ENCODE data around the gene DKC1.

DNA sequence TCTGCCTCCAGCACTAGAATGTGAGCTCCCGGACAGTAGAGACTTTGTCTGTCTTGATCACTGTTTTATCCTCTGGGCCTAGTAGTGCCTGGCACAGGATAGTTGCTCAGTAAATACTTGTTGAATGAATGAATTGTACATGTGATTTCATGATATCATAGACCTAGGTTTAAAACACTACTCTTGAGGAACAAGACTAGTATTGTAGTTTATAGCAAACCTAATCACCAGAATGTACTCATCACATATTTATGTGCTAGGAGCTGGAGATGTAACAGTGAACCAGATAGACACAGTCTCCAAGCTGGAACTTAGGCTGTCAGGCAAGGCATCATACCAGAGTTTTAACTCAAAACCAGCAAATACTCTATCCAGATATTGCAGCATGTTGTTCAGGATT is 35.2 kb upstream of the DKC1 start:
- TF ChIP-seq, protein P1, sequence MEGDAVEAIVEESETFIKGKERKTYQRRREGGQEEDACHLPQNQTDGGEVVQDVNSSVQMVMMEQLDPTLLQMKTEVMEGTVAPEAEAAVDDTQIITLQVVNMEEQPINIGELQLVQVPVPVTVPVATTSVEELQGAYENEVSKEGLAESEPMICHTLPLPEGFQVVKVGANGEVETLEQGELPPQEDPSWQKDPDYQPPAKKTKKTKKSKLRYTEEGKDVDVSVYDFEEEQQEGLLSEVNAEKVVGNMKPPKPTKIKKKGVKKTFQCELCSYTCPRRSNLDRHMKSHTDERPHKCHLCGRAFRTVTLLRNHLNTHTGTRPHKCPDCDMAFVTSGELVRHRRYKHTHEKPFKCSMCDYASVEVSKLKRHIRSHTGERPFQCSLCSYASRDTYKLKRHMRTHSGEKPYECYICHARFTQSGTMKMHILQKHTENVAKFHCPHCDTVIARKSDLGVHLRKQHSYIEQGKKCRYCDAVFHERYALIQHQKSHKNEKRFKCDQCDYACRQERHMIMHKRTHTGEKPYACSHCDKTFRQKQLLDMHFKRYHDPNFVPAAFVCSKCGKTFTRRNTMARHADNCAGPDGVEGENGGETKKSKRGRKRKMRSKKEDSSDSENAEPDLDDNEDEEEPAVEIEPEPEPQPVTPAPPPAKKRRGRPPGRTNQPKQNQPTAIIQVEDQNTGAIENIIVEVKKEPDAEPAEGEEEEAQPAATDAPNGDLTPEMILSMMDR (IDR thresholded peaks at IDR 0.05), result no peak
- no peak for TF ChIP-seq EP300 (IDR thresholded peaks at IDR 0.05)
